ENCODE measurements around the gene CD68. TPM values are rescaled to one million over a fixed set of nuclear protein-coding genes. Genes with fewer than 3 reads are reported as not detected.
A peak's percentile ranks its signal among the peaks of the same experiment; 100 is the strongest.
"Not testable (repeated sequence)": the region's sequence is repeated elsewhere in the genome, so short reads cannot be mapped to it uniquely, and the experiment has no call there.

The CD68 gene
- total RNA-seq, 6 experiments from 2014 or later = 31.6 to 179 (median 51.1) TPM

GRCh38 chr17:7590743-7591142 lies 11.3 kb downstream of the CD68 start:
- no peak overlapping the region for H3K4me3 ChIP-seq
- H3K27ac ChIP-seq = no peak overlapping the region
- ATAC-seq (no peak), DNase-seq (no peak)
- peaks cover 4 to 55% (median 23%) of the 10 kb centered on the region in 4 donors for H3K36me3 ChIP-seq
- H3K4me1 ChIP-seq = no peaks in the 10 kb centered on the region
- intact Hi-C loops (cut with DNase I) = loop anchor here in 1 of 2 donors (10.0 kb wide), 1 partner anchor 84 kb away; no protein-coding TSS in a partner anchor
- H3K9me3 ChIP-seq = no peaks in the 10 kb centered on the region
- TF ChIP-seq POLR2A (IDR thresholded peaks at IDR 0.05) (no peak), CTCF (IDR thresholded peaks at IDR 0.05) (no peak)
- no peaks in the 10 kb centered on the region for H3K27me3 ChIP-seq
- WGBS (ENCODE audit: insufficient coverage, low coverage, low lambda C conversion rate, missing lambda C conversion rate) = 93% methylated on average over 3 of the region's 4 CpGs

DNA sequence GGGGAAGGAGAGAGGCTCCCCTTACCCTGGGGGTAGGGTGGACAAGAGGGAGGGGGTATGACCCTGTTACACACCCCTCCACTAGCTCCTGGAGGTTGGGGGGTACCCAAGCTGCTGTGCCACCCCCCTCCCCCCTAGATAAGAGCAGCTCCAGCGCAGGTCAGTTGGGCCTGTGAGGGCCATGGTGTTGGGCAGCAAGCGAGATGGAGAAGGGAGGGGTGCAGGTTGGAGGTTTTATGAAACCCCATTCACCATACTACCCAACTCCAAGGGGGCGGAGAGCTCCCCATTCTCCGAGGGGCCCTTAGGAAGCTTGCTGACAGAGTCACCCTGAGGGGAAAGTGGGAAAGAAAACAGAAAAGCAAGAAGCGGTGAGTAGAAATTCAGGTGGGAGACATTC lies 12.2 kb downstream of the CD68 start:
- no peak overlapping the region for H3K4me3 ChIP-seq
- no peak for TF ChIP-seq POLR2A (IDR thresholded peaks at IDR 0.05)
- no peak for TF ChIP-seq CTCF (IDR thresholded peaks at IDR 0.05)
- ATAC-seq (no peak), DNase-seq (no peak)
- no peaks in the 10 kb centered on the region for H3K9me3 ChIP-seq
- no peak overlapping the region for H3K27ac ChIP-seq
- intact Hi-C loops (cut with DNase I) = loop anchor here in 1 of 2 donors (10.0 kb wide), 1 partner anchor 83 kb away; no protein-coding TSS in a partner anchor
- peaks cover 4 to 63% (median 26%) of the 10 kb centered on the region in 4 donors for H3K36me3 ChIP-seq
- 60% methylated on average over 1 of the region's 5 CpGs for WGBS (ENCODE audit: insufficient coverage, low coverage, low lambda C conversion rate, missing lambda C conversion rate)
- no peaks in the 10 kb centered on the region for H3K27me3 ChIP-seq
- no peaks in the 10 kb centered on the region for H3K4me1 ChIP-seq

GRCh38 chr17:7592422-7593021 lies 13.1 kb downstream of the CD68 start:
- H3K4me1 ChIP-seq = no peaks in the 10 kb centered on the region
- H3K36me3 ChIP-seq = peaks cover 4 to 67% (median 29%) of the 10 kb centered on the region in 4 donors
- H3K27ac ChIP-seq = no peak overlapping the region
- 86% methylated on average over 13 of the region's 23 CpGs for WGBS (ENCODE audit: insufficient coverage, low coverage, low lambda C conversion rate, missing lambda C conversion rate)
- no peak overlapping the region for H3K4me3 ChIP-seq
- DNase-seq (no peak), ATAC-seq (no peak)
- intact Hi-C loops (cut with DNase I) = loop anchor here in 1 of 2 donors (10.0 kb wide), 1 partner anchor 82 kb away; no protein-coding TSS in a partner anchor
- no peaks in the 10 kb centered on the region for H3K9me3 ChIP-seq
- H3K27me3 ChIP-seq = no peaks in the 10 kb centered on the region
- TF ChIP-seq CTCF (IDR thresholded peaks at IDR 0.05) (no peak), POLR2A (IDR thresholded peaks at IDR 0.05) (no peak)

DNA sequence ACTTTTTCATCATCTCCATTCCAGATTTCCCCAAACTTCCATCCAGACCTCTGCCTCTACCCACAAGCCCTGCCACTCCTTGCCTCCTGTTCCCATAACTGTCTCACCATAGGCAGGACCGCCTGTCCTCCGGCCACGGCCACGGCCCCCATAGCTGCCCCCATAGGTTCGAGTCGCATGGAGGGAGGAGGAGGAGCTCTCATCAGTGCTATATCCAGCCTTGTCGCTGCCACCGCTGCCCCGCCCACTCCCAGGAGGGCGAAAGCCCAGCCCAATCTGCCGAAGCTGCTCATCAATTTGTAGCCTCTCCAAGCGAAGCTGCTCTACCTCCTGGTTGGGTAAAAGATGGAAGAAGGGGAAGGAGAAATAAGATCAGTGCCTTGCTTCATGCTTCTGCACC lies 13.9 kb downstream of the CD68 start:
- intact Hi-C loops (cut with DNase I) = loop anchor here in 1 of 2 donors (10.0 kb wide), 1 partner anchor 82 kb away; no protein-coding TSS in a partner anchor

GRCh38 chr17:7597561-7597960 lies 18.1 kb downstream of the CD68 start:
- not testable (repeated sequence) for H3K27ac ChIP-seq, H3K4me1 ChIP-seq, H3K27me3 ChIP-seq, H3K9me3 ChIP-seq, H3K4me3 ChIP-seq
- ATAC-seq = peak in 1 of 4 donors; percentile 46
- 63% methylated on average over 4 of the region's 5 CpGs for WGBS (ENCODE audit: insufficient coverage, low coverage, low lambda C conversion rate, missing lambda C conversion rate)
- peaks cover 10 to 94% (median 56%) of the 10 kb centered on the region in 4 donors for H3K36me3 ChIP-seq
- peak in 1 of 3 donors; percentile 7 for DNase-seq
- intact Hi-C loops (cut with DNase I) = loop anchor here in 1 of 2 donors (10.0 kb wide), 1 partner anchor 77 kb away; no protein-coding TSS in a partner anchor

More for the DNA sequence above, 13.9 kb downstream of the CD68 start:
- no peaks in the 10 kb centered on the region for H3K27me3 ChIP-seq
- no peaks in the 10 kb centered on the region for H3K4me1 ChIP-seq
- H3K36me3 ChIP-seq = peaks cover 4 to 67% (median 31%) of the 10 kb centered on the region in 4 donors
- TF ChIP-seq POLR2A (IDR thresholded peaks at IDR 0.05) (no peak), CTCF (IDR thresholded peaks at IDR 0.05) (no peak)
- DNase-seq = peak in 1 of 3 donors; percentile 37
- H3K4me3 ChIP-seq = no peak overlapping the region
- no peak for ATAC-seq
- 88% methylated on average over 11 of the region's 12 CpGs for WGBS (ENCODE audit: insufficient coverage, low coverage, low lambda C conversion rate, missing lambda C conversion rate)
- no peak overlapping the region for H3K27ac ChIP-seq
- no peaks in the 10 kb centered on the region for H3K9me3 ChIP-seq
